ENCODE measurements around the gene NT5DC4.

The NT5DC4 gene

DNA sequence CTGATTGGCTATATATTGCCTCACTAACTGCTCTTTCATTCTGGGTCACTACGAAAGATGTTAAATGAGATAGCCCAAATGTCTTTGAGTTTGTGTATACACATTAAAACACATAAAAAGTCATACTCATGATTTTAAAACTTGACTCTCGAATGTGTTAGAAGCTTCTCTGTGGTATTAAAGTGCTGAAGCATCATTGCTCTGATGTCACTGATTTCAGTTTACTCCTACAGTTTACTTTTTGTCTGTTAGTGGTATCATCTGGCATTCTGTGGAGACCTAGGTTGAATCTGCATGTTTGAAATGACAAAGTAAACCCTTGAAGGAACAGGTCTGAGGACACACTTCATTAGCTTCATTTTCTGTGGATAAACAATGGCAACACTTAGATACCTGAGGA, 10.7 kb downstream of the NT5DC4 start:
- H3K27me3 ChIP-seq (ENCODE audit: insufficient read depth, low read length): no peaks in the 10 kb centered on the region
- no peak overlapping the region for H2AFZ ChIP-seq (ENCODE audit: low read length)
- H3K79me2 ChIP-seq (ENCODE audit: insufficient read depth, low read length): no peaks in the 10 kb centered on the region
- H3K4me2 ChIP-seq (ENCODE audit: low read length): no peak overlapping the region
- H3K9me3 ChIP-seq (ENCODE audit: low read length): no peaks in the 10 kb centered on the region
- H3K4me3 ChIP-seq (ENCODE audit: low read depth, low read length, poor library complexity, severe bottlenecking): no peak overlapping the region
- H3K9ac ChIP-seq (ENCODE audit: low read length): no peak overlapping the region
- H3K27ac ChIP-seq (ENCODE audit: low read depth, low read length, poor library complexity, severe bottlenecking): no peak overlapping the region
- peaks cover 2% of the 10 kb centered on the region for H3K4me1 ChIP-seq (ENCODE audit: insufficient read depth, low read length, severe bottlenecking)
- H3F3A ChIP-seq (ENCODE audit: insufficient read depth, low read length): no peaks in the 10 kb centered on the region
- no peak for TF ChIP-seq CTCF (IDR thresholded peaks at IDR 0.05; ENCODE audit: low read length)
- TF ChIP-seq EZH2 (IDR thresholded peaks at IDR 0.05; ENCODE audit: borderline replicate concordance, low read length): no peak
- no peaks in the 10 kb centered on the region for H3K9me2 ChIP-seq (ENCODE audit: low read depth, low read length)
- no peaks in the 10 kb centered on the region for H3K36me3 ChIP-seq (ENCODE audit: insufficient read depth, low read length)
- no peaks in the 10 kb centered on the region for H4K20me1 ChIP-seq (ENCODE audit: insufficient read depth, low read length)

DNA sequence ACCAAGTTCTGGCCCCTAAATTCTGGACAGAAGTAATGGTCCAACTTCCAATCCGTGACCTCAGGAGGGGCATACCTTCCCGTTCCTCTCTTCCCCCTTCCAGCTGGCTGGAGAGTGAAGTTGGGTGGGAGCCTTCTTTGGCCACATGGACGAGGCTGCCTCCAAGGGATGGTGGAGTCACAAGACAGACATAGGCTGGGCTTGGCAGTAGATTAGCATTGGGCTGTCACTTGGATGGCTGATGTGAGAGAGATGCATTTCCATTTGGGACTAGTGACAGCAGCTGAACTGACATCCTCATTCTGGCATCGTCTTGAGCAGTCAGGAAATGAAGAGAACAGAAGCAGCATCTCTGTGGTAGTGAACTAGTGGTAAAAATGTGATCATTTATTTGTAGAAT, 12.6 kb downstream of the NT5DC4 start:
- no peaks in the 10 kb centered on the region for H3K79me2 ChIP-seq (ENCODE audit: insufficient read depth, low read length)
- TF ChIP-seq CTCF (IDR thresholded peaks at IDR 0.05; ENCODE audit: low read length): no peak
- TF ChIP-seq EZH2 (IDR thresholded peaks at IDR 0.05; ENCODE audit: borderline replicate concordance, low read length): no peak
- no peaks in the 10 kb centered on the region for H3K27me3 ChIP-seq (ENCODE audit: insufficient read depth, low read length)
- H3K4me2 ChIP-seq (ENCODE audit: low read length): no peak overlapping the region
- H3K36me3 ChIP-seq (ENCODE audit: insufficient read depth, low read length): peaks cover 13% of the 10 kb centered on the region; the same call in 1 of the 2 replicates
- no peaks in the 10 kb centered on the region for H3K9me2 ChIP-seq (ENCODE audit: low read depth, low read length)
- H3K4me1 ChIP-seq (ENCODE audit: insufficient read depth, low read length, severe bottlenecking): no peaks in the 10 kb centered on the region
- H2AFZ ChIP-seq (ENCODE audit: low read length): no peak overlapping the region
- no peak overlapping the region for H3K4me3 ChIP-seq (ENCODE audit: low read depth, low read length, poor library complexity, severe bottlenecking)
- no peaks in the 10 kb centered on the region for H3F3A ChIP-seq (ENCODE audit: insufficient read depth, low read length)
- no peak overlapping the region for H3K27ac ChIP-seq (ENCODE audit: low read depth, low read length, poor library complexity, severe bottlenecking)
- H4K20me1 ChIP-seq (ENCODE audit: insufficient read depth, low read length): no peaks in the 10 kb centered on the region
- no peaks in the 10 kb centered on the region for H3K9me3 ChIP-seq (ENCODE audit: low read length)
- no peak overlapping the region for H3K9ac ChIP-seq (ENCODE audit: low read length)

GRCh38 chr2:112733871-112734270, 13.1 kb downstream of the NT5DC4 start:
- no peaks in the 10 kb centered on the region for H3K79me2 ChIP-seq (ENCODE audit: insufficient read depth, low read length)
- no peaks in the 10 kb centered on the region for H3F3A ChIP-seq (ENCODE audit: insufficient read depth, low read length)
- H3K9me2 ChIP-seq (ENCODE audit: low read depth, low read length): no peaks in the 10 kb centered on the region
- H4K20me1 ChIP-seq (ENCODE audit: insufficient read depth, low read length): no peaks in the 10 kb centered on the region
- no peaks in the 10 kb centered on the region for H3K4me1 ChIP-seq (ENCODE audit: insufficient read depth, low read length, severe bottlenecking)
- H3K4me3 ChIP-seq (ENCODE audit: low read depth, low read length, poor library complexity, severe bottlenecking): no peak overlapping the region
- peaks cover 17% of the 10 kb centered on the region for H3K36me3 ChIP-seq (ENCODE audit: insufficient read depth, low read length)
- H3K4me2 ChIP-seq (ENCODE audit: low read length): no peak overlapping the region
- TF ChIP-seq CTCF (IDR thresholded peaks at IDR 0.05; ENCODE audit: low read length): no peak
- no peak for TF ChIP-seq EZH2 (IDR thresholded peaks at IDR 0.05; ENCODE audit: borderline replicate concordance, low read length)
- no peak overlapping the region for H3K27ac ChIP-seq (ENCODE audit: low read depth, low read length, poor library complexity, severe bottlenecking)
- no peaks in the 10 kb centered on the region for H3K27me3 ChIP-seq (ENCODE audit: insufficient read depth, low read length)
- no peak overlapping the region for H2AFZ ChIP-seq (ENCODE audit: low read length)
- H3K9me3 ChIP-seq (ENCODE audit: low read length): no peaks in the 10 kb centered on the region
- H3K9ac ChIP-seq (ENCODE audit: low read length): no peak overlapping the region

Measured in OCI-LY1 (cell line).